ENCODE data around the gene ANGPTL4.
A peak's percentile ranks its signal among the peaks of the same experiment; 100 is the strongest.
"Not testable (repeated sequence)": the region's sequence is repeated elsewhere in the genome, so short reads cannot be mapped to it uniquely, and the experiment has no call there.

Gene ANGPTL4

DNA sequence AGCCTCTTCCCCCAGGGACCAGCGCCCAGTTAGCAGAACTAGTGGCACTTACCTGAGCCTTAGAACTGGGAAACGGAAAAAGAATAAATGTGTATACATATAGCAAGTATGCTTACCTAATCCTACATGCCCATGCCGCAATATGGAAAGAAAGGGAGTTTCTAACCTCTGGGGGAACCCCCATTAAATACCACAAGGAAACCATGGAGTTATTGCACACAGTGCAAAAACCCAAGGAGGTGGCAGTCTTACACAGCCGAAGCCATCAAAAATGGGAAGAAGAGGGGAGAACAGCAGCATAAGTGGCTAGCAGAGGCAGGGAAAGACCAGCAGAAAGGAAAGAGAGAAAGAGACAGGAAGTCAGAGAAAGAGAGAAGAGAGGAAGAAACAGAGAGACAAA is 20.6 kb downstream of the ANGPTL4 start:
- intact Hi-C loops (cut with micrococcal nuclease); H3K27me3 Mint-ChIP-seq; H3K4me3 Mint-ChIP-seq; H3K9me3 Mint-ChIP-seq: not testable (repeated sequence)
- Mint-ChIP-seq H3K36me3 (ENCODE audit: low read depth) (peaks cover 18% of the 10 kb centered on the region), H3K4me1 (ENCODE audit: low read depth) (peaks cover 24% of the 10 kb centered on the region), H3K27ac (peak overlapping the region; percentile 21)

DNA sequence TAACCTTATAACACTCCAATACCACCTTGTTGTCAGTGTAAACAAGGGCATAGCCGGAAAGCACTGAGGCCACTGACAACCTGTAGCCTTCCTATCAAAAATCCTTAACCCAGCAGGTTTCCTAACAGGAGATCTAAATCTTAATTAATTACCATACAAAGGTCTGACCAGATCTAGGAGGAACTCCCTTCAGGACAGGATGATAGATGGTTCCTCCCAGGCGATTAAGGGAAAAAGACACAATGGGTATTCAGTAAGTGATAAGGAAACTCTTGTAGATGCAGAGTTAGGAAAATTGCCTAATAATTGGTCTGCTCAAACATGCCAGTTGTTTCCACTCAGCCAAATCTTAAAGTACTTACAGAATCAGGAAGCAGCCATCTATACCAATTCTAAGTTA is 21.1 kb downstream of the ANGPTL4 start:
- intact Hi-C loops (cut with micrococcal nuclease); H3K9me3 Mint-ChIP-seq; H3K27me3 Mint-ChIP-seq; H3K4me3 Mint-ChIP-seq: not testable (repeated sequence)
- Mint-ChIP-seq H3K27ac (peak overlapping the region; percentile 21), H3K36me3 (ENCODE audit: low read depth) (peaks cover 15% of the 10 kb centered on the region), H3K4me1 (ENCODE audit: low read depth) (peaks cover 21% of the 10 kb centered on the region)

DNA sequence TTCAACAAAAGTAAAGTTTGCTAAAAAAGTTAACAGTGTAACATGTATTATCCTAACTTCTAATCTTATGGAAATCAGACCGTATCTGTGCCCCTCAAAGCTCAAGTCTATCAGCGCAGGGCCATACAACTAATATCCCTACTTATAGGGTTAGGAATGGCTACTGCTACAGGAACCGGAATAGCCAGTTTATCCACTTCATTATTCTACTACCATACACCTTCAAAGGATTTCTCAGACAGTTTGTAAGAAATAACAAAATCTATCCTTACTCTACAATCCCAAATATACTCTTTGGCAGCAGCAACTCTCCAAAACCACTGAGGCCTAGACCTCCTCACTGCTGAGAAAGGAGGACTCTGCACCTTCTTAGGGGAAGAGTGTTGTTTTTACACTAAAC is 21.6 kb downstream of the ANGPTL4 start:
- Mint-ChIP-seq H3K36me3 (ENCODE audit: low read depth) (peaks cover 15% of the 10 kb centered on the region), H3K4me1 (ENCODE audit: low read depth) (peaks cover 17% of the 10 kb centered on the region)
- H3K9me3 Mint-ChIP-seq; H3K27me3 Mint-ChIP-seq; H3K27ac Mint-ChIP-seq; H3K4me3 Mint-ChIP-seq; intact Hi-C loops (cut with micrococcal nuclease): not testable (repeated sequence)

- intact Hi-C loops (cut with micrococcal nuclease); H3K27me3 Mint-ChIP-seq; H3K27ac Mint-ChIP-seq; H3K4me3 Mint-ChIP-seq; H3K9me3 Mint-ChIP-seq: not testable (repeated sequence)
- Mint-ChIP-seq H3K4me1 (ENCODE audit: low read depth) (peaks cover 25% of the 10 kb centered on the region), H3K36me3 (ENCODE audit: low read depth) (peaks cover 15% of the 10 kb centered on the region)
These were observed 22.5 kb downstream of the ANGPTL4 start for GRCh38 chr19:8386419-8386818.

DNA sequence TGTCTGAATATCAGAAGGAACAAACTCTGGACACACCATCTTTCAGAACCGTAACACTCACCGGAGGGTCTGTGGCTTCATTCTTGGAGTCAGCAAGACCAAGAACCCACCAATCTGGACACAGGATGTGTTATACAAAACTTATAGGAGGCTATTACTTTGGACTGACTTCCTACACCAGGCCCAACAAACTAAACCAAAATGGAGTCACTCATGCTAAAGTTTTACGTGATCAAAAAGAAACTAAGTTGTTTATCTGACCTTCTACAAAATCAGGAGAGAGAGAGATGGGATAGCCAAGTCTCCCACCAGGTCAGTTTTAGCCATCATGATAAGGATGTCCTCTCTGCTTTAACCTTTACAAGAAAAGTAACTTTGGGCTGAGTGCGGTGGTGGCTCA is 23.0 kb downstream of the ANGPTL4 start:
- peaks cover 31% of the 10 kb centered on the region for H3K4me1 Mint-ChIP-seq (ENCODE audit: low read depth)
- intact Hi-C loops (cut with micrococcal nuclease) = no loop called here

DNA sequence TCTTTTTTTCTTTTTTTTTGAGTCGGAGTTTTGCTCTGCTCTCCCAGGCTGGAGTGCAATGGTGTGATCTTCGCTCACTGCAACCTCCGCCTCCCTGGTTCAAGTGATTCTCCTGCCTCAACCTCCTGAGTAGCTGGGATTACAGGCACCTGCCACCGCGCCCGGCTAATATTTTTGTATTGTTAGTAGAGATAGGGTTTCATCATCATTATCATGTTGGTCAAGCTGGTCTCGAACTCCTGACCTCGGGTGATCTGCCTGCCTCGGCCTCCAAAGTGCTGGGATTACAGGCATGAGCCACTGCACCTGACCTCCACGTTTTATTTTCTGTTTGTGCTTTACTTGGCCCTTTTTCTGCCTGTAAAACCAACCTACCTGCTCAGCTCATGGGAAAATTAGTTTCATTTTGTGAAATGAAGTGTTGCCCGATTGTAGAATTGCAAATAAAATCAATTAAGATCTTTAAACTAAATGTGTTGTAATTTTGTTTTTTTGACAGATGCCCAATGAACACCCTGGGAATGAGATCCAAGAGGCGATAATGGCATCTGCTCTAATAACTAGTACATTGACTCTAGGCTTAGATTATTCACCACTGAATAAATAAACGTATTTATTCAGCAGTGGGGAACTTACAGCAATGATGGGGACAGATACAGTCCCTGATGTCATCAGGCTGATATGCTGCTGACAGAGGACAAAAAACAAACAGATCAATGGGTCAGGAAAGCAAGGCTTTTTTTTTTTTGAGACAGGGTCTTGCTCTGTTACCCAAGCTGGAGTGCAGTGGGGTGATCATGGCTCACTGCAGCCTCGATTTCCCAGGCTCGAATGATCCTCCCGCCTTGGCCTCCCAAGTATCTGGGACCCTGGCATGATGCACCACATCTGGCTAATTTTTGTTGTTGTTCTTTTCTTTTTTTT is 24.0 kb downstream of the ANGPTL4 start:
- Mint-ChIP-seq H3K4me1 (ENCODE audit: low read depth) (peaks cover 39% of the 10 kb centered on the region), H3K27me3 (no peaks in the 10 kb centered on the region), H3K36me3 (ENCODE audit: low read depth) (peaks cover 23% of the 10 kb centered on the region), H3K27ac (no peak overlapping the region), H3K9me3 (peaks cover 6% of the 10 kb centered on the region), H3K4me3 (no peak overlapping the region)
- intact Hi-C loops (cut with micrococcal nuclease) = no loop called here

More for the DNA sequence above, 23.0 kb downstream of the ANGPTL4 start:
- no peak overlapping the region for H3K27ac Mint-ChIP-seq
- no peak overlapping the region for H3K4me3 Mint-ChIP-seq
- H3K36me3 Mint-ChIP-seq (ENCODE audit: low read depth) = peaks cover 19% of the 10 kb centered on the region
- no peaks in the 10 kb centered on the region for H3K27me3 Mint-ChIP-seq
- peaks cover 6% of the 10 kb centered on the region for H3K9me3 Mint-ChIP-seq

DNA sequence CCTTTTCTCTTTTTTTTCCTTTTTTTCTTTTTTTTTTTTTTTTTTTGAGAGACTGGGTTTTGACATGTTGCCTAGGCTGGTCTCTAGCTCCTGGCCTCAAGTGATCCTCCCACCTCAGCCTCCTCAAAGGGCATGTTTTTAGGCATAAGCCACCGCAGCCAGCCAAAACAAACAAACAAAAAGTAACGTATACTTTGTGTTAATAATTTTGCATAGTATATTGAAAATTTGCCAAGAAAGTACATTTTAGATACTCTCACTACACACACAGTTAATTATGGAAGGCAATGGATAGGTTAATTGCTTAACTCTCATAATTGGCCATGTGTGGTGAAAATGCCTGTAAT is 24.6 kb downstream of the ANGPTL4 start:
- H3K27ac Mint-ChIP-seq = no peak overlapping the region
- no peak overlapping the region for H3K4me3 Mint-ChIP-seq
- no peaks in the 10 kb centered on the region for H3K27me3 Mint-ChIP-seq
- intact Hi-C loops (cut with micrococcal nuclease) = no loop called here
- H3K9me3 Mint-ChIP-seq = peaks cover 6% of the 10 kb centered on the region
- peaks cover 44% of the 10 kb centered on the region for H3K4me1 Mint-ChIP-seq (ENCODE audit: low read depth)
- peaks cover 29% of the 10 kb centered on the region for H3K36me3 Mint-ChIP-seq (ENCODE audit: low read depth)

GRCh38 chr19:8389891-8390616 is 26.1 kb downstream of the ANGPTL4 start, which contains the start of gene RAB11B:
Gene RAB11B, plus strand, starts transcription at chr19:8390360. Its CDS starts 57 bp downstream, at chr19:8390417.
- peak within 1 kb of the TSS; percentile 91 for H3K27ac Mint-ChIP-seq
- H3K36me3 Mint-ChIP-seq (ENCODE audit: low read depth) = peaks cover 44% of the 10 kb centered on the region
- intact Hi-C loops (cut with micrococcal nuclease) = loop anchor here (1.0 to 2.0 kb wide), 2 partner anchors 28 to 35 kb away; no protein-coding TSS in a partner anchor
- no peaks in the 10 kb centered on the region for H3K27me3 Mint-ChIP-seq
- peak within 1 kb of the TSS; percentile 90 for H3K4me3 Mint-ChIP-seq
- peaks cover 34% of the 10 kb centered on the region for H3K4me1 Mint-ChIP-seq (ENCODE audit: low read depth)
- H3K9me3 Mint-ChIP-seq = peaks cover 6% of the 10 kb centered on the region

DNA sequence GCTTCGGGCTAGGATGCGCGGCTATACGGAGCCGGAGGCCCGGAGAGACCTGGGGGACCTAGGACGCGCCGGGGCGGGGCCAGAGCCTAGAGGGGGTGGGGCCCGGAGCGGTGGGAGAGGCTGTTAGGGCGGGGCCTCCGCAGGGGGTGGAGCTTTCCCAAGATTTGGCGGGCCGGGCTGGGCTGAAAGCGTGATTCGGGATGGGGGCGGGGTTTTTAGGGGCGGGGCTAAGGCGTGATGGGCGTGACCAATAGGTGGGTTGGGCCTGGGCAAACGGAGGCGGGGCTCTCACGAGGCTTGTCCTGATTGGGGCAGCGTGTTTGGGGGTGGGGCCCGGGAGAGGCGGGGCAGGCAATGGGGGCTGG is 26.6 kb downstream of the ANGPTL4 start:
- intact Hi-C loops (cut with micrococcal nuclease) = loop anchor here (1.0 to 2.0 kb wide), 2 partner anchors 28 to 36 kb away; no protein-coding TSS in a partner anchor
- peaks cover 28% of the 10 kb centered on the region for H3K4me1 Mint-ChIP-seq (ENCODE audit: low read depth)

GRCh38 chr19:8391198-8392016 is 27.5 kb downstream of the ANGPTL4 start:
- Mint-ChIP-seq H3K36me3 (ENCODE audit: low read depth) (peaks cover 57% of the 10 kb centered on the region), H3K9me3 (peaks cover 6% of the 10 kb centered on the region), H3K27ac (peak overlapping the region; percentile 91), H3K27me3 (no peaks in the 10 kb centered on the region), H3K4me3 (peak overlapping the region; percentile 20), H3K4me1 (ENCODE audit: low read depth) (peaks cover 32% of the 10 kb centered on the region)
- intact Hi-C loops (cut with micrococcal nuclease) = loop anchor here (2.0 kb wide), 1 partner anchor 37 kb away; no protein-coding TSS in a partner anchor

More for the DNA sequence above, 26.6 kb downstream of the ANGPTL4 start:
- Mint-ChIP-seq H3K9me3 (peaks cover 6% of the 10 kb centered on the region), H3K4me3 (peak overlapping the region; percentile 90), H3K27ac (peak overlapping the region; percentile 91), H3K27me3 (no peaks in the 10 kb centered on the region), H3K36me3 (ENCODE audit: low read depth) (peaks cover 49% of the 10 kb centered on the region)

- H3K27ac Mint-ChIP-seq = peak overlapping the region; percentile 91
- H3K4me1 Mint-ChIP-seq (ENCODE audit: low read depth) = peaks cover 39% of the 10 kb centered on the region
- no peak overlapping the region for H3K4me3 Mint-ChIP-seq
- H3K36me3 Mint-ChIP-seq (ENCODE audit: low read depth) = peaks cover 58% of the 10 kb centered on the region
- intact Hi-C loops (cut with micrococcal nuclease) = no loop called here
- H3K27me3 Mint-ChIP-seq = no peaks in the 10 kb centered on the region
- peaks cover under 1% of the 10 kb centered on the region for H3K9me3 Mint-ChIP-seq
These were observed 28.1 kb downstream of the ANGPTL4 start for GRCh38 chr19:8392017-8392591.

DNA sequence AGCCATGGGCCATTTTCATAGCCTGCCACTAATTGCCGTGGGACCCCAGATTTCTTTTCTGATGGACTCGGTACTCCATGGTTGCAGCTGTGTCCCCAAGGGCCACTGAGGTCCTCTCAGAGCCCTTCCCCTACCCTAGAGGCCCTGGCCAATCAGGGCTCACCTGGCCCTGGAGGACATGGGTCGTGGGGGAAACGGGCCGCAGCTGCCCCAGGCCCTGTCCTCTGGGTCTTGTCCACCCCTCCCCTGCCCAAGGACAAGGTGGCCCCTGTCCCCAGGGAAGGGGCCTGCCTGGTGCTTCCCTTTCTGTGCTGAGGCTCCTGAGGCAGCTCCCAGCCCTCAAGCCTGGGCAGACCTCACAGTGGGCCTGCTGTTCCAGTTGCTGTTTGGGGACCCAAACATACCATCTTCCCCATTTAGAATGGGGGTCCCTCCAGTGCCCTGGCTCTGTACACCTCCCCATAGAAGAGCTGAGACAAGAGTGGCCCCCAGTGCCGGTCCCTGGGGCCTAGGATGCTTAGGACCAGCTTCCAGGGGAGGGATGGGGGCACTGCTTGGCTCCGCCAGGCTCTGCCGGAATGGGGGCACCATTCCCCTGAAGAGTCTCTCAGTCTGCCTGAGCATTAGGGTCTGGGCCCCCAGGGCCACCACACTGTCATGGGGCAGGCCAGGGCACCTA is 29.4 kb downstream of the ANGPTL4 start:
- peaks cover 61% of the 10 kb centered on the region for H3K36me3 Mint-ChIP-seq (ENCODE audit: low read depth)
- H3K27me3 Mint-ChIP-seq = no peaks in the 10 kb centered on the region
- H3K9me3 Mint-ChIP-seq = no peaks in the 10 kb centered on the region
- no peak overlapping the region for H3K4me3 Mint-ChIP-seq
- peaks cover 49% of the 10 kb centered on the region for H3K4me1 Mint-ChIP-seq (ENCODE audit: low read depth)
- intact Hi-C loops (cut with micrococcal nuclease) = no loop called here
- H3K27ac Mint-ChIP-seq = peak overlapping the region; percentile 35

DNA sequence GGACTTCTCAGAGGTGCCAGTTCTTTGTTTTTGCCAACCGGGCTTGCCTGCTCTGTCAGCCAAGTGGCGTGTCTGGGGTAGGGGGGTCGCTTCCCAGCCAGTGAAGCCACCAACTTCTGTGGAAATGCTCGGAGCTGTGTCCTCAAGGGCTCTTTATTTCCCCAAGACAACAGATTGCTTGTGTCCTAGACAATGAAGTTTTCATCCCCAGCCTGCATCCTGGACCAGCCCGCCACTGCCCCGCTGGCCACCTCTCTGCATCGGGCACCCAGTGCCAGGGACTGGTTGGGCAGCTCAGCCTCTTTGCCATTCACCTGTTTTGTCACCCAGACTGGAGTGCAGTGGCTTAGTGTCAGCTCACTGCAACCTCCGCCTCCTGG is 29.9 kb downstream of the ANGPTL4 start:
- H3K27ac Mint-ChIP-seq = no peak overlapping the region
- H3K4me3 Mint-ChIP-seq = no peak overlapping the region
- intact Hi-C loops (cut with micrococcal nuclease) = no loop called here
- no peaks in the 10 kb centered on the region for H3K9me3 Mint-ChIP-seq
- no peaks in the 10 kb centered on the region for H3K27me3 Mint-ChIP-seq
- peaks cover 52% of the 10 kb centered on the region for H3K4me1 Mint-ChIP-seq (ENCODE audit: low read depth)
- peaks cover 67% of the 10 kb centered on the region for H3K36me3 Mint-ChIP-seq (ENCODE audit: low read depth)
